H4 (cell line): Measurements from ENCODE around the gene HDHD2. TPM values are rescaled to one million over a fixed set of nuclear protein-coding genes. Genes with fewer than 3 reads are reported as not detected.

Experiments used
- DNase-seq: peaks from one replicate; pipeline ENCODE4 v3.0.0-alpha.2; 2015; ENCODE audit warnings: low spot score
- total RNA-seq: library from RNA; depleted of rRNA; stranded (reverse); fragments of >200 nt; shearing (Covaris generic); gene quantifications from 2 replicates; pipeline ENCODE4 v1.2.3, GENCODE V29; 2014

HDHD2 gene
- total RNA-seq, 1 experiment from 2014 or later: 11.9 TPM

GRCh38 chr18:47146206-47146605, 4.1 kb downstream of the HDHD2 start:
- no peak for DNase-seq

- no peak for DNase-seq
These were observed 6.3 kb downstream of the HDHD2 start for GRCh38 chr18:47143899-47144485.

GRCh38 chr18:47143153-47143552, 7.1 kb downstream of the HDHD2 start:
- DNase-seq: no peak

GRCh38 chr18:47141289-47141688, 9.0 kb downstream of the HDHD2 start:
- no peak for DNase-seq

- no peak for DNase-seq
These were observed 29.2 kb downstream of the HDHD2 start for GRCh38 chr18:47121146-47121545.

GRCh38 chr18:47120428-47120827, 29.9 kb downstream of the HDHD2 start:
- DNase-seq: no peak

- no peak for DNase-seq
These were observed 31.3 kb downstream of the HDHD2 start for GRCh38 chr18:47118981-47119380.

- no peak for DNase-seq
These were observed 35.1 kb downstream of the HDHD2 start for GRCh38 chr18:47115205-47115604.

- no peak for DNase-seq
These were observed 36.3 kb downstream of the HDHD2 start for GRCh38 chr18:47113796-47114540.

GRCh38 chr18:47110492-47111274, 39.6 kb downstream of the HDHD2 start:
- DNase-seq: no peak

GRCh38 chr18:47109720-47110119, 40.6 kb downstream of the HDHD2 start:
- no peak for DNase-seq

GRCh38 chr18:47108998-47109405, 41.3 kb downstream of the HDHD2 start:
- DNase-seq: no peak

GRCh38 chr18:47108373-47108772, 41.9 kb downstream of the HDHD2 start:
- no peak for DNase-seq

- peak; percentile 34 for DNase-seq
These were observed 50.0 kb downstream of the HDHD2 start for GRCh38 chr18:47100212-47100831.

GRCh38 chr18:47095810-47096209, 54.5 kb downstream of the HDHD2 start:
- no peak for DNase-seq

GRCh38 chr18:47087676-47088075, 62.6 kb downstream of the HDHD2 start:
- DNase-seq: no peak

- no peak for DNase-seq
These were observed 68.7 kb downstream of the HDHD2 start for GRCh38 chr18:47081578-47081977.

GRCh38 chr18:47080872-47081271, 69.4 kb downstream of the HDHD2 start:
- DNase-seq: no peak

- DNase-seq: no peak
These were observed 73.2 kb downstream of the HDHD2 start for GRCh38 chr18:47077111-47077510.

- DNase-seq: peak; percentile 59
These were observed 75.0 kb downstream of the HDHD2 start for GRCh38 chr18:47075098-47075883.

GRCh38 chr18:47067648-47068047, 82.7 kb downstream of the HDHD2 start:
- no peak for DNase-seq

GRCh38 chr18:47063096-47063495, 87.2 kb downstream of the HDHD2 start:
- DNase-seq: no peak
